GM12878 (cell line): ENCODE data around the gene ENPP4. TPM values are rescaled to one million over a fixed set of nuclear protein-coding genes. Genes with fewer than 3 reads are reported as not detected.
"Not testable (repeated sequence)": the region's sequence is repeated elsewhere in the genome, so short reads cannot be mapped to it uniquely, and the experiment has no call there.

Source experiments
- ATAC-seq: fragments of 200-7000 bp; cut with Tn5 transposase; 3 replicates; pipeline ENCODE4 v1.9.1; 2020; ENCODE audit warnings: mild to moderate bottlenecking, moderate library complexity
- BruUV-seq: library from RNA; stranded (reverse); fragments of 400-500 nt; replicated peaks from 2 replicates; lab custom pipeline; 2021; lab: Mats Ljungman, UMichigan
- CTCF ChIA-PET: fragments of 300-600 bp; sonication (Branson Sonifier 250); formaldehyde crosslinking; extraction: SDS; loops from one replicate; lab custom pipeline; 2021; ENCODE audit warnings: inconsistent platforms; lab: Yijun Ruan, JAX
- POLR2A ChIA-PET: fragments of 350-600 bp; formaldehyde crosslinking; extraction: SDS; loops from one replicate; lab custom pipeline; 2021; ENCODE audit warnings: inconsistent platforms; lab: Charles Lee
- RAD21 ChIA-PET: fragments of 300-600 bp; sonication (Branson Sonifier 250); formaldehyde crosslinking; loops from one replicate; lab custom pipeline; 2023; ENCODE audit warnings: antibody characterized with exemption; ENCODE audit not compliant: unreplicated experiment; lab: Charles Lee
- SMC1A ChIA-PET: fragments of 300-600 bp; sonication (Branson Sonifier 250); formaldehyde crosslinking; loops from one replicate; lab custom pipeline; 2023; ENCODE audit not compliant: unreplicated experiment, uncharacterized antibody; lab: Charles Lee
- DNase-seq: peaks from one replicate; pipeline ENCODE4 v3.0.0-alpha.2; 2011; ENCODE audit warnings: low read depth, low spot score
- FAIRE-seq: peaks from 3 replicates; lab custom pipeline; 2011; peaks lifted over from hg19 to GRCh38; lab: Jason Lieb, UNC
- H2AFZ ChIP-seq: 2 replicates; pipeline ENCODE4 v1.6.0; 2011; ENCODE audit warnings: low read depth, low read length, control low read depth; ENCODE audit not compliant: control insufficient read depth
- H3K27ac ChIP-seq: 2 replicates; pipeline ENCODE4 v1.5.1; 2011; ENCODE audit warnings: control low read depth; ENCODE audit not compliant: control insufficient read depth, insufficient read depth
- H3K27me3 ChIP-seq, 2 experiments: replicated peaks in 1 of 2; 2 replicates each; pipeline versions ENCODE4 v1.6.0 to v1.6.1; 2011; ENCODE audit warnings: low read length in 1 of 2; ENCODE audit not compliant: control insufficient read depth in 2 of 2, insufficient read depth in 2 of 2
- H3K36me3 ChIP-seq, 2 experiments: 2 replicates each; pipeline ENCODE4 v1.5.1; 2011; ENCODE audit warnings: low read length in 1 of 2; ENCODE audit not compliant: control insufficient read depth in 2 of 2, insufficient read depth in 2 of 2
- H3K4me1 ChIP-seq: 2 replicates; pipeline ENCODE4 v1.6.1; 2011; ENCODE audit warnings: mild to moderate bottlenecking, low read length, moderate library complexity, mixed read lengths; ENCODE audit not compliant: control insufficient read depth, insufficient read depth
- H3K4me2 ChIP-seq: 2 replicates; pipeline ENCODE4 v1.6.0; 2011; ENCODE audit warnings: control low read depth; ENCODE audit not compliant: control insufficient read depth, insufficient read depth
- H3K4me3 ChIP-seq: fragments of 200-600 bp; sonication (generic); 2 replicates; pipeline ENCODE4 v1.5.1; 2016
- H3K79me2 ChIP-seq: 2 replicates; pipeline ENCODE4 v1.6.0; 2011; ENCODE audit warnings: low read length; ENCODE audit not compliant: control insufficient read depth, insufficient read depth
- H3K9ac ChIP-seq: 2 replicates; pipeline ENCODE4 v1.8.0; 2011; ENCODE audit warnings: low read length, control low read depth, mixed read lengths; ENCODE audit not compliant: control insufficient read depth, insufficient read depth
- H3K9me3 ChIP-seq: replicated peaks from 3 replicates; pipeline ENCODE4 v1.5.1; 2011; ENCODE audit warnings: mild to moderate bottlenecking, low read length; ENCODE audit not compliant: control insufficient read depth, insufficient read depth
- H4K20me1 ChIP-seq: 2 replicates; pipeline ENCODE4 v1.6.0; 2011; ENCODE audit not compliant: control insufficient read depth, insufficient read depth
- BACH1 ChIP-seq: fragments of 450-650 bp; IDR thresholded peaks from 2 replicates; pipeline ENCODE4 v1.6.1; 2017; ENCODE audit warnings: mild to moderate bottlenecking, borderline replicate concordance
- HDAC6 ChIP-seq: fragments of 200-600 bp; sonication (generic); IDR thresholded peaks from one replicate; pipeline ENCODE4 v1.8.0; 2017; ENCODE audit warnings: antibody characterized with exemption; ENCODE audit not compliant: unreplicated experiment
- SPI1 ChIP-seq: IDR thresholded peaks from 2 replicates; pipeline ENCODE4 v1.6.1; 2011; ENCODE audit warnings: low read depth, mild to moderate bottlenecking, low read length, moderate library complexity, borderline replicate concordance; ENCODE audit not compliant: insufficient read depth
- WGBS: methylation state at CpG from one replicate; pipeline ENCODE4 v1.1.6; 2016; ENCODE audit warnings: low lambda C conversion rate; ENCODE audit not compliant: insufficient replicate concordance, insufficient coverage; ENCODE audit errors: missing lambda C conversion rate; 5-methylcytosine and 5-hydroxymethylcytosine counted together
- in situ Hi-C: fragments of 300-500 bp; cut with MboI; formaldehyde crosslinking; loops from 9 replicates; pipeline ENCODE4 v1.14.3; 2018; ENCODE audit warnings: mixed read lengths
- intact Hi-C: fragments of 100-400 bp; cut with micrococcal nuclease; formaldehyde crosslinking; loops from one replicate; pipeline ENCODE4 v1.14.2; 2022; ENCODE audit not compliant: unreplicated experiment
- polyA plus RNA-seq, 11 experiments: library from polyadenylated mRNA; depleted of rRNA in 4 of 11; unstranded in 6 of 11; stranded (reverse) in 5 of 11; fragments of >200 nt; fragmentation: Nextera tagmentation in 4 of 11; fragmentation: Illumina TruSeq in 1 of 11; extraction: Ambion mirVana in 4 of 11; extraction: Trizol in 1 of 11; gene quantifications; 1 replicate in 1 of 11; 2 replicates in 10 of 11; pipeline versions ENCODE4 v1.2.1 to v1.2.3, GENCODE V29; 2011 to 2016; ENCODE audit warnings: inconsistent platforms in 2 of 11, missing spikeins in 2 of 11, low read depth in 1 of 11
- total RNA-seq, 4 experiments: library from RNA; depleted of rRNA in 3 of 4; stranded (reverse); fragments of >200 nt in 3 of 4; fragmentation: Illumina TruSeq in 1 of 4; extraction: Trizol in 1 of 4; gene quantifications; 2 replicates each; pipeline versions ENCODE4 v1.2.1 to v1.2.3, GENCODE V29; 2013 to 2021
- TF ChIP-seq, protein P1 (sequence below): IDR thresholded peaks from 2 replicates; pipeline ENCODE4 v1.6.1; 2012; ENCODE audit warnings: low read length, inconsistent platforms
- TF ChIP-seq, protein P2 (sequence below): fragments of 450-650 bp; IDR thresholded peaks from 2 replicates; pipeline ENCODE4 v1.6.1; 2016; ENCODE audit warnings: mild to moderate bottlenecking
- TF ChIP-seq, protein P3 (sequence below): fragments of 150-350 bp; IDR thresholded peaks from 2 replicates; pipeline ENCODE4 v1.6.1; 2014; ENCODE audit warnings: mild to moderate bottlenecking, low read depth, low read length

The ENPP4 gene
- total and polyA plus RNA-seq, 10 of the 15 experiments (the other 5 are each of a cell fraction or from before 2014, with no cell fraction given): 3.3 to 9.7 (median 5.3) TPM

DNA sequence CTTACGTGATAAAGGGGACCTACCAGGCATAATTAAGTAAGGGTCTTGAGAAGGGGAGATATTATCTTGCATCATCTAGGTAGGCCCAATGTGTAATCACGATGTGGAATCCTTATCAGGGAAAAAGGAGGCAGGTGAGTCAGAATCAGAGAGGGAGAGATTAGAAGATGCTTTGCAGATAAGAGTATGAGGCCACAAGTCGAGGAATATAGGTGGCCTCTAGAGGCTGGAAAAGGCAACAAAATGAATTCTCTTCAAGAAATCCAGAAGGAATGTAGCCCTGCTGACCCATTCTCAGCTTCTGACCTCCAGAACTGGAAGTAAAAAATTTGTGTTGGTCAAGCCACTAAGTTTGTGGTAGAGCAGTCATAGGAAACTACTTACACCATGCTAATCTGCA is 11.0 kb upstream of the ENPP4 start (continued):
- TF ChIP-seq BACH1: no peak
- TF ChIP-seq HDAC6: no peak

DNA sequence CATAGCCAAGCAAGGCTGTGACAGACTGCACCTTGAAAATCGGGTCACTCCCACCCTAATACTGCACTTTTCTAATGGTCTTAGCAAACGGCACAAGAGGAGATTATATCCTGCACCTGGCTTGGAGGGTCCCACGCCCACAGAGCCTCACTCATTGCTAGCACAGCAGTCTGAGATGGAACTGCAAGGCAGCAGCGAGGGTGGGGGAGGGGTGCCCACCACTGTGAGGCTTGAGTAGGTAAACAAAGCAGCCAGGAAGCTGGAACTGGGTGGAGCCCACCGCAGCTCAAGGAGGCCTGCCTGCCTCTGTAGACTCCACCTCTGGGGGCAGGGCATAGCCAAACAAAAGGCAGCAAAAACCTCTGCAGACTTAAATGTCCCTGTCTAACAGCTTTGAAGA is 10.1 kb upstream of the ENPP4 start:
- ATAC-seq, FAIRE-seq, intact Hi-C loops, in situ Hi-C loops, H3K4me3 ChIP-seq, H3K4me2 ChIP-seq, BruUV-seq, H3K79me2 ChIP-seq, H3K27ac ChIP-seq, POLR2A ChIA-PET, DNase-seq, H4K20me1 ChIP-seq, H3K4me1 ChIP-seq, H3K9ac ChIP-seq, H3K27me3 ChIP-seq, H2AFZ ChIP-seq, H3K9me3 ChIP-seq, RAD21 ChIA-PET, H3K36me3 ChIP-seq, CTCF ChIA-PET: not testable (repeated sequence)
- SMC1A ChIA-PET: interaction anchor here (1.0 kb wide), 1 partner anchor 19 kb away, joined by 4 read pairs; no protein-coding TSS in a partner anchor
- WGBS: 5% methylated on average over 5 of the region's 5 CpGs

DNA sequence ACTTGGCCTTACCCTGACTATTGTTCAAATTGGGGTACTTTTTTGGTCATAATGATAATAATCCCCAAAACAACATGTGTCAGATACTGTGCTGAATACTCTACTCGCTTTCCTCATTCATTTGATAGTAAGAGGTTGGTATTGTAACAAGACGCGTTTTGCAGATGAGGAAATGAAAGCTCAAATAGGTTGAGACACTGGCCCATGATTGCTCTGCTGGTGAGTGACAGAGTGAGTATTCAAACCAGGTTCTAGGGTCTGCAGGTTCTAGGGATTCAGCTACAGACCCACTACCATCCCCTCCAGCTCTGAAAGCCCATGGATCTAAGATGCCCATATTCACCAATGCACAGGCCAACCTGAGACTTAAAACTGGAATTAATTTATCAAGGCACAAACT is 1.3 kb upstream of the ENPP4 start:
- CTCF ChIA-PET: interaction anchor here (1.2 to 2.9 kb wide), 3 partner anchors 10 to 226 kb away, joined by 3 to 18 read pairs (median 12); no protein-coding TSS in a partner anchor
- no peaks in the 10 kb centered on the region; the same call in 2 of the 3 replicates for H3K9me3 ChIP-seq
- no peaks in the 10 kb centered on the region for H3K27me3 ChIP-seq
- peaks cover 12% of the 10 kb centered on the region for H3K4me1 ChIP-seq
- SMC1A ChIA-PET: interaction anchor here (0.9 to 4.7 kb wide), 8 partner anchors 10 to 250 kb away, joined by 3 to 34 read pairs (median 8); no protein-coding TSS in a partner anchor
- FAIRE-seq: no peak
- H3K79me2 ChIP-seq: peaks cover 6% of the 10 kb centered on the region
- RAD21 ChIA-PET: interaction anchor here (1.0 to 4.4 kb wide), 7 partner anchors 10 to 282 kb away, joined by 3 to 31 read pairs (median 7); no protein-coding TSS in a partner anchor
- peak overlapping the region; percentile 75 for H3K4me2 ChIP-seq
- 2% methylated on average over 3 of the region's 3 CpGs for WGBS
- no peaks in the 10 kb centered on the region for H3K36me3 ChIP-seq
- H3K4me3 ChIP-seq: peak overlapping the region; percentile 95
- POLR2A ChIA-PET: interaction anchor here (0.9 to 1.3 kb wide), 5 partner anchors 8 to 26 kb away, joined by 3 to 4 read pairs (median 3); no protein-coding TSS in a partner anchor
- H2AFZ ChIP-seq: peak overlapping the region; percentile 49
- H3K9ac ChIP-seq: peak overlapping the region; percentile 4; the same call in 1 of the 2 replicates
- no peak overlapping the region for H3K27ac ChIP-seq
- intact Hi-C loops (no loop called here), in situ Hi-C loops (no loop called here)
- ATAC-seq: peak; percentile 45
- no TSS peak for BruUV-seq
- DNase-seq: no peak
- H4K20me1 ChIP-seq: no peaks in the 10 kb centered on the region
- TF ChIP-seq, protein P1, sequence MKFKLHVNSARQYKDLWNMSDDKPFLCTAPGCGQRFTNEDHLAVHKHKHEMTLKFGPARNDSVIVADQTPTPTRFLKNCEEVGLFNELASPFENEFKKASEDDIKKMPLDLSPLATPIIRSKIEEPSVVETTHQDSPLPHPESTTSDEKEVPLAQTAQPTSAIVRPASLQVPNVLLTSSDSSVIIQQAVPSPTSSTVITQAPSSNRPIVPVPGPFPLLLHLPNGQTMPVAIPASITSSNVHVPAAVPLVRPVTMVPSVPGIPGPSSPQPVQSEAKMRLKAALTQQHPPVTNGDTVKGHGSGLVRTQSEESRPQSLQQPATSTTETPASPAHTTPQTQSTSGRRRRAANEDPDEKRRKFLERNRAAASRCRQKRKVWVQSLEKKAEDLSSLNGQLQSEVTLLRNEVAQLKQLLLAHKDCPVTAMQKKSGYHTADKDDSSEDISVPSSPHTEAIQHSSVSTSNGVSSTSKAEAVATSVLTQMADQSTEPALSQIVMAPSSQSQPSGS: peak; percentile 44; the same call in 1 of the 2 replicates
- TF ChIP-seq, protein P2, sequence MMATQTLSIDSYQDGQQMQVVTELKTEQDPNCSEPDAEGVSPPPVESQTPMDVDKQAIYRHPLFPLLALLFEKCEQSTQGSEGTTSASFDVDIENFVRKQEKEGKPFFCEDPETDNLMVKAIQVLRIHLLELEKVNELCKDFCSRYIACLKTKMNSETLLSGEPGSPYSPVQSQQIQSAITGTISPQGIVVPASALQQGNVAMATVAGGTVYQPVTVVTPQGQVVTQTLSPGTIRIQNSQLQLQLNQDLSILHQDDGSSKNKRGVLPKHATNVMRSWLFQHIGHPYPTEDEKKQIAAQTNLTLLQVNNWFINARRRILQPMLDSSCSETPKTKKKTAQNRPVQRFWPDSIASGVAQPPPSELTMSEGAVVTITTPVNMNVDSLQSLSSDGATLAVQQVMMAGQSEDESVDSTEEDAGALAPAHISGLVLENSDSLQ: peak; percentile 88
- TF ChIP-seq, protein P3, sequence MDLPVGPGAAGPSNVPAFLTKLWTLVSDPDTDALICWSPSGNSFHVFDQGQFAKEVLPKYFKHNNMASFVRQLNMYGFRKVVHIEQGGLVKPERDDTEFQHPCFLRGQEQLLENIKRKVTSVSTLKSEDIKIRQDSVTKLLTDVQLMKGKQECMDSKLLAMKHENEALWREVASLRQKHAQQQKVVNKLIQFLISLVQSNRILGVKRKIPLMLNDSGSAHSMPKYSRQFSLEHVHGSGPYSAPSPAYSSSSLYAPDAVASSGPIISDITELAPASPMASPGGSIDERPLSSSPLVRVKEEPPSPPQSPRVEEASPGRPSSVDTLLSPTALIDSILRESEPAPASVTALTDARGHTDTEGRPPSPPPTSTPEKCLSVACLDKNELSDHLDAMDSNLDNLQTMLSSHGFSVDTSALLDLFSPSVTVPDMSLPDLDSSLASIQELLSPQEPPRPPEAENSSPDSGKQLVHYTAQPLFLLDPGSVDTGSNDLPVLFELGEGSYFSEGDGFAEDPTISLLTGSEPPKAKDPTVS: no peak
- TF ChIP-seq SPI1: peak; percentile 60
